ENCODE results near the gene SIRT3.

- no peak for TF ChIP-seq POLR2A (IDR thresholded peaks at IDR 0.05; ENCODE audit: low read depth)
- no peak for TF ChIP-seq CTCF (IDR thresholded peaks at IDR 0.05)
- no peak for TF ChIP-seq POLR2AphosphoS5 (IDR thresholded peaks at IDR 0.05)
Observed at GRCh38 chr11:204587-205109, 31.5 kb downstream of the SIRT3 start.
